Activated CD4-positive, alpha-beta T cell treated with anti-CD3 and anti-CD28 coated beads for 4 hours (primary cell): ENCODE measurements around the gene PSMB7.

Experiments
- DNase-seq, 2 donors: peaks; one replicate each; pipeline ENCODE4 v3.0.0-alpha.2; 2020

PSMB7 gene

GRCh38 chr9:124322618-124323432 lies 92.4 kb downstream of the PSMB7 start:
- no peak for DNase-seq

GRCh38 chr9:124321935-124322334 lies 93.3 kb downstream of the PSMB7 start:
- DNase-seq = no peak

GRCh38 chr9:124321416-124321815 lies 93.8 kb downstream of the PSMB7 start:
- DNase-seq = no peak

GRCh38 chr9:124320062-124320973 lies 94.9 kb downstream of the PSMB7 start:
- DNase-seq = peak; percentile 18 to 30

GRCh38 chr9:124315882-124316281 lies 99.4 kb downstream of the PSMB7 start:
- DNase-seq = no peak

GRCh38 chr9:124313940-124314339 lies 101.3 kb downstream of the PSMB7 start:
- no peak for DNase-seq

- DNase-seq = no peak
Observed at GRCh38 chr9:124312290-124313265, 102.7 kb downstream of the PSMB7 start.

GRCh38 chr9:124311283-124311682 lies 104.0 kb downstream of the PSMB7 start:
- DNase-seq = no peak

GRCh38 chr9:124309667-124310084 lies 105.6 kb downstream of the PSMB7 start:
- no peak for DNase-seq

- DNase-seq = no peak
Observed at GRCh38 chr9:124308606-124309491, 106.4 kb downstream of the PSMB7 start.

GRCh38 chr9:124307379-124308030 lies 107.7 kb downstream of the PSMB7 start:
- DNase-seq = no peak

- no peak for DNase-seq
Observed at GRCh38 chr9:124306098-124306735, 109.0 kb downstream of the PSMB7 start.

- no peak for DNase-seq
Observed at GRCh38 chr9:124304285-124304684, 111.0 kb downstream of the PSMB7 start.

GRCh38 chr9:124303762-124304161 lies 111.5 kb downstream of the PSMB7 start:
- no peak for DNase-seq
